Skeletal muscle satellite cell (primary cell): ENCODE results near the gene CCS.
A peak's percentile ranks its signal among the peaks of the same experiment; 100 is the strongest.

ENCODE experiments used
- H3K27me3 ChIP-seq: 2 replicates; pipeline ENCODE4 v1.7.0; 2013; ENCODE audit warnings: low read length; ENCODE audit not compliant: control insufficient read depth, insufficient read depth
- H3K36me3 ChIP-seq: 2 replicates; pipeline ENCODE4 v1.7.0; 2013; ENCODE audit warnings: mild to moderate bottlenecking, control low read depth, low read length; ENCODE audit not compliant: insufficient read depth
- H3K4me1 ChIP-seq: 2 replicates; pipeline ENCODE4 v1.7.0; 2013; ENCODE audit warnings: low read length; ENCODE audit not compliant: control insufficient read depth, insufficient read depth
- H3K4me2 ChIP-seq: 2 replicates; pipeline ENCODE4 v1.7.0; 2013; ENCODE audit warnings: mild to moderate bottlenecking, low read length
- H3K4me3 ChIP-seq: 2 replicates; pipeline ENCODE4 v1.7.0; 2013; ENCODE audit warnings: low read length
- H3K9ac ChIP-seq: 2 replicates; pipeline ENCODE4 v1.7.0; 2013; ENCODE audit warnings: mild to moderate bottlenecking, low read depth, low read length, moderate library complexity
- H3K9me3 ChIP-seq: replicated peaks from 2 replicates; pipeline ENCODE4 v1.7.0; 2013; ENCODE audit warnings: mild to moderate bottlenecking, control low read depth, low read length

Gene CCS

DNA sequence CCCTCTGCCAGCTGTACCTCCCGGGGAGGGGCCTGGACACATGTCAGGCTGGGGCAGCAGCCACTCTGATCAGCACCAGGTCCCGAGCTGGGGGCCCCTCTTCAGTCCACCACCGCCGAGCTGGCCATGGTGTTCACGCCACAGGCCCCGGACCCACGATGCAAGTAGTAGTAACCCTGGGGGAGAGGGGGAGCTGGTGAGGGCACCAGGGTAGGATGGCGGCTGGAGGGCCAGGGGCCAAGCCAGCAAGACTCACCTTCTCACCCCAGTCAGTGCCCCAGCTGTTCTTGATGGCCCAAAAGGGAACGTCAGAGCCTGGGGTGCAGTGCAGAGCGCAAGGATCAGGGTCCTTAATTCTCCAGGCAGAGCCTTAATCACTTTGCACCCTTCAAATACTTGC is 29.2 kb upstream of the CCS start:
- Histone ChIP-seq H3K4me1 (peaks cover 10% of the 10 kb centered on the region), H3K4me3 (no peak overlapping the region), H3K36me3 (no peaks in the 10 kb centered on the region), H3K9me3 (no peaks in the 10 kb centered on the region), H3K27me3 (peaks cover 17% of the 10 kb centered on the region), H3K4me2 (no peak overlapping the region), H3K9ac (no peak overlapping the region)

DNA sequence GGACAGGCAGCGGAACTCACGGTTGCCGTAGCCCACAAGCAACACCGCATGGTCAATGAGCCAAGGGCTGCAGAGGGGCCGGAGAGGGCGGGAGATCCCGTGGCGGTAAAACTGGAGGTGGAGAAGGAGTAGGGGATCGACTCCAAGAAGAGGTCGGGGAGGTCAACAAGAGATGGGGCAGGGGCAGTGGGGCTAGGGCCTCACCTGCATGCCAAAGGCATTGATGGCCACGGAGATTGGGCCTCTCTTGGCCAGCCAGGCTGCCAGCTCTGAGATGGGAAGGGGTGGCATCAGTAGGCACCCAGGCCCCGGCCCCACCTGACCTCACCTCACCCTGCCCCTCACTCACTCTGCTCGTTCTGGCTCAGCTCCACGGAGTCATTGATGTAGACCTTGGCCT is 28.4 kb upstream of the CCS start:
- no peak overlapping the region for H3K4me2 ChIP-seq
- no peak overlapping the region for H3K4me3 ChIP-seq
- peaks cover 14% of the 10 kb centered on the region for H3K27me3 ChIP-seq
- H3K9me3 ChIP-seq: no peaks in the 10 kb centered on the region
- H3K4me1 ChIP-seq: peaks cover 10% of the 10 kb centered on the region
- H3K9ac ChIP-seq: no peak overlapping the region
- H3K36me3 ChIP-seq: no peaks in the 10 kb centered on the region

GRCh38 chr11:66564984-66565383 is 28.0 kb upstream of the CCS start:
- Histone ChIP-seq H3K4me2 (no peak overlapping the region), H3K27me3 (peaks cover 14% of the 10 kb centered on the region), H3K36me3 (no peaks in the 10 kb centered on the region), H3K9ac (no peak overlapping the region), H3K9me3 (no peaks in the 10 kb centered on the region), H3K4me1 (peaks cover 10% of the 10 kb centered on the region), H3K4me3 (no peak overlapping the region)

DNA sequence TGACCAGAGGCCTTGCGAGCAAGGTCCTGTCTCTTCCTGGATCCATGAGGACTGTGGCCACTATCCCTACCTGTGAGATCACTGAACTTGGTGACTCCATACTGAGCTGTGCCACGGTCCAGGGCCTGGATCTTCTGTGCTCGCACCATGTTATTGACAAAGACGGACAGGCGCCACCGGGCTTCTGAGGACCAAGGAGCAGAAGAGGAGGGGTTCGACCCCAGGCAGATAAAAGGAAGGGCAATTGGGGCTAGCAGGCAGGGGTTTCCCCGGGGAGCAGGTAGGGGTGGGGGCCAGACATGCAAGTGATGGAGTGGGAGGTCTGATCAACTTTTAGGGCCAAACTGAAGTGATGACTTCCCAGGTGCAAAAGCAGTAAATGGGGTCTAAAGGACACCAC is 26.8 kb upstream of the CCS start:
- peaks cover 10% of the 10 kb centered on the region for H3K4me1 ChIP-seq
- H3K4me2 ChIP-seq: no peak overlapping the region
- H3K9ac ChIP-seq: no peak overlapping the region
- H3K27me3 ChIP-seq: peaks cover 15% of the 10 kb centered on the region
- no peaks in the 10 kb centered on the region for H3K36me3 ChIP-seq
- H3K9me3 ChIP-seq: no peaks in the 10 kb centered on the region
- H3K4me3 ChIP-seq: no peak overlapping the region

DNA sequence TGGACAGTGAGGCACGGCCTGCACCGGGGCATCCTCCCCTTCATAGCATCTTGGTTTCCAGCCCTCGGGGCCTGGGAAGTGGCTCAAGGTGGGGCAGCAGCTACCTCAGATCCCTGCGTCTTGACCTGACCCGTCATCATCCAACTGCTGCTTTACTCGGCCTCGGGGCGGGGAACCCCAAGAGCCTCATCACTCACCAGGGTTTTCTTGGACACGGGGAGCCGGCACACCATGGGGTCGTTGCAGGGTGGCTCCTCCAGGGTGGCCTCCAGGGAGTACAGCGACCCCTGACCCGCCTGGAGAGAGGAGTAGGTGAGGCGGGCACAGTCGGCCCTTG is 25.2 kb upstream of the CCS start:
- Histone ChIP-seq H3K9me3 (no peaks in the 10 kb centered on the region), H3K27me3 (peaks cover 15% of the 10 kb centered on the region), H3K36me3 (no peaks in the 10 kb centered on the region), H3K9ac (peak overlapping the region; percentile 66), H3K4me2 (peak overlapping the region; percentile 95), H3K4me1 (peaks cover 10% of the 10 kb centered on the region), H3K4me3 (peak overlapping the region; percentile 73)

- H3K9me3 ChIP-seq: no peaks in the 10 kb centered on the region
- peaks cover 10% of the 10 kb centered on the region for H3K4me1 ChIP-seq
- peak within 1 kb of the TSS; percentile 66 for H3K9ac ChIP-seq
- peak within 1 kb of the TSS; percentile 73 for H3K4me3 ChIP-seq
- H3K27me3 ChIP-seq: peaks cover 15% of the 10 kb centered on the region
- no peaks in the 10 kb centered on the region for H3K36me3 ChIP-seq
- peak within 1 kb of the TSS; percentile 95 for H3K4me2 ChIP-seq
These were observed 24.7 kb upstream of the CCS start, which contains the start of gene CTSF for GRCh38 chr11:66568124-66568916. Gene CTSF (minus strand): TSS chr11:66568606. CDS start chr11:66568486, 120 bp downstream.

GRCh38 chr11:66569076-66569475 is 23.9 kb upstream of the CCS start:
- no peaks in the 10 kb centered on the region for H3K36me3 ChIP-seq
- H3K4me3 ChIP-seq: no peak overlapping the region
- H3K27me3 ChIP-seq: peaks cover 19% of the 10 kb centered on the region
- no peak overlapping the region for H3K9ac ChIP-seq
- no peaks in the 10 kb centered on the region for H3K9me3 ChIP-seq
- peaks cover 10% of the 10 kb centered on the region for H3K4me1 ChIP-seq
- H3K4me2 ChIP-seq: no peak overlapping the region

- H3K4me1 ChIP-seq: peaks cover 10% of the 10 kb centered on the region
- H3K4me2 ChIP-seq: no peak overlapping the region
- H3K36me3 ChIP-seq: no peaks in the 10 kb centered on the region
- H3K9ac ChIP-seq: no peak overlapping the region
- peaks cover 19% of the 10 kb centered on the region for H3K27me3 ChIP-seq
- no peaks in the 10 kb centered on the region for H3K9me3 ChIP-seq
- H3K4me3 ChIP-seq: no peak overlapping the region
These were observed 22.7 kb upstream of the CCS start for GRCh38 chr11:66570079-66570849.

DNA sequence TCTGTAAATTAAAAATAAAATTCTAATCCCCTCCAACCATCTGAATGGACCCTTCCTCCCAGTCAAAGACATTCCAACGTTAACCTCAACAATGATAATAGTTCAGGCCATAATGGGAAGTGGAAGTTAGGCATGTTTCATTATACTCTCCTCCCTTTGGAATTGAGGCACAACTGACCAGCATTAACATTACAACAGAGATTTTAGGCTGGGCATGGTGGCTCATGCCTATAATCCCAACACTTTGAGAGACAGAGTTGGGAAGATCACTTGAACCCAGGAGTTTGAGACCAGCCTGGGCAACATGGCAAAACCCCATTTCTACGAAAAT is 22.2 kb upstream of the CCS start:
- H3K27me3 ChIP-seq: peaks cover 19% of the 10 kb centered on the region
- H3K36me3 ChIP-seq: no peaks in the 10 kb centered on the region
- H3K9me3 ChIP-seq: no peaks in the 10 kb centered on the region
- no peak overlapping the region for H3K9ac ChIP-seq
- H3K4me1 ChIP-seq: peaks cover 10% of the 10 kb centered on the region
- H3K4me3 ChIP-seq: no peak overlapping the region
- no peak overlapping the region for H3K4me2 ChIP-seq

DNA sequence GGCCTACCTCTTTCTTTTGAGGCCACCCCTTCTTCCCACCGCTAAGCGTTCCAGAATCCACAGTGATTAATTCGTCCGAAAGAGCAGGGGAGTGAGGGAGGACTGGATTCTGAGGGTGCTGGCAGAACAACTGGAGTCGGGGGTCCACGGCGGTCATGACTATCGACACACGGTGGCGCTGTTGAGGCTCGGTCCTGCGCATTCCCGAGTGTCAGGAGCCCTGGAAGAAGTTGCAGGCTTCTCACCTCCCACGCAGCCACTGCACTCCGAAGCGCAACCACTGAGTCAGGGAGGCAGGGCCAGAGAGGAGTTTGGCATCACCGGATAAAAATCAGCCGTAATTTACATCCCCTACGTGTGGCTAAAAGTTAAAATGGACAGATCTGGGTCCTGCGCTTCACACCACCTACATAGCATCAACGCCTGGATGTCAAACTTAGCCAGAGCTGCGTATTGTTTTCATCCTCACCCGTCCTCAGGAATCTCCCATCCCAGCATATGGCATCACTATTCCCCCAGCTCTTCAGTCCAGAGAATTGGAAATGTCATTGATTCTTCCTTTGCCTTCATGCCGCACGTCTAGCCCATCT is 13.9 kb upstream of the CCS start:
- no peaks in the 10 kb centered on the region for H3K9me3 ChIP-seq
- peak overlapping the region; percentile 25 for H3K4me3 ChIP-seq
- H3K9ac ChIP-seq: no peak overlapping the region
- peak overlapping the region; percentile 76 for H3K4me2 ChIP-seq
- no peaks in the 10 kb centered on the region for H3K27me3 ChIP-seq
- peaks cover 4% of the 10 kb centered on the region for H3K4me1 ChIP-seq
- no peaks in the 10 kb centered on the region for H3K36me3 ChIP-seq

DNA sequence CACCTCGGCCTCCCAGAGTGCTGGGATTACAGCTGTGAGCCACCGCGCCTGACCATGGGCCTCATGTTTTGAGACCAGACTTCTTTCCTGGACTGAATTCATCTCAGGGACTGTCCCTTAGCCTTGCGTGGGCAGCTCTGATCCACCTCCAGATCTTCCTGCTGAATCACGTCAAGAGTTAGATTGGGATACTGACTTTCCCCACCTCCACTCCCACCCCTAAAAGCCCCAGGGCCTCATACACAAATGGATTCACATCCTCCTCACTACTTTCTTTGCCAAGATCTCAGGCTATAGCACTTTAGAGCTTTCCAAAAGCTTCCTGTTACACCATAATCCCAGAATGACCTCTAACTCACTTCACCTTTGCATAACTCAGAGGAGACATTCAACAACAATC is 12.2 kb upstream of the CCS start:
- Histone ChIP-seq H3K4me2 (no peak overlapping the region), H3K36me3 (no peaks in the 10 kb centered on the region), H3K4me3 (no peak overlapping the region), H3K9ac (no peak overlapping the region), H3K4me1 (peaks cover 4% of the 10 kb centered on the region), H3K27me3 (no peaks in the 10 kb centered on the region), H3K9me3 (no peaks in the 10 kb centered on the region)
